Stimulated activated CD4-positive, alpha-beta T cell treated with anti-CD3 and anti-CD28 coated beads, TNF-alpha, amount 100 ng/mL, for 4 hours (primary cell): Measurements from ENCODE around the gene GAD1.

ENCODE experiments used
- DNase-seq, 3 experiments: peaks; one replicate each; pipeline ENCODE4 v3.0.0-alpha.2; 2020; ENCODE audit warnings: low read depth in 3 of 3

GAD1 gene

GRCh38 chr2:170818036-170818751 lies 1.5 kb downstream of the GAD1 start:
- no peak for DNase-seq

- no peak for DNase-seq
Measured at GRCh38 chr2:170818752-170819470, 2.2 kb downstream of the GAD1 start.

GRCh38 chr2:170819680-170820664 lies 3.3 kb downstream of the GAD1 start:
- DNase-seq = no peak

- DNase-seq = no peak
Measured at GRCh38 chr2:170820757-170821530, 4.3 kb downstream of the GAD1 start.

GRCh38 chr2:170821531-170822289 lies 5.0 kb downstream of the GAD1 start:
- DNase-seq = no peak

- DNase-seq = no peak
Measured at GRCh38 chr2:170822290-170823087, 5.8 kb downstream of the GAD1 start.

GRCh38 chr2:170823088-170823897 lies 6.6 kb downstream of the GAD1 start:
- DNase-seq = no peak

- DNase-seq = no peak
Measured at GRCh38 chr2:170823898-170824215, 7.2 kb downstream of the GAD1 start.

- no peak for DNase-seq
Measured at GRCh38 chr2:170824526-170825015, 7.9 kb downstream of the GAD1 start.

GRCh38 chr2:170827841-170828532 lies 11.3 kb downstream of the GAD1 start:
- no peak for DNase-seq

- DNase-seq = no peak
Measured at GRCh38 chr2:170828533-170828916, 11.8 kb downstream of the GAD1 start.

- DNase-seq = no peak
Measured at GRCh38 chr2:170829036-170829435, 12.3 kb downstream of the GAD1 start.

GRCh38 chr2:170830166-170830565 lies 13.5 kb downstream of the GAD1 start:
- DNase-seq = no peak

- DNase-seq = no peak
Measured at GRCh38 chr2:170831115-170831514, 14.4 kb downstream of the GAD1 start.

- no peak for DNase-seq
Measured at GRCh38 chr2:170836027-170836426, 19.3 kb downstream of the GAD1 start.

- no peak for DNase-seq
Measured at GRCh38 chr2:170840717-170841210, 24.1 kb downstream of the GAD1 start.

GRCh38 chr2:170842785-170843184 lies 26.1 kb downstream of the GAD1 start:
- DNase-seq = no peak

GRCh38 chr2:170843656-170844055 lies 27.0 kb downstream of the GAD1 start:
- DNase-seq = no peak
